ENCODE results near the gene NUP160.

DNA sequence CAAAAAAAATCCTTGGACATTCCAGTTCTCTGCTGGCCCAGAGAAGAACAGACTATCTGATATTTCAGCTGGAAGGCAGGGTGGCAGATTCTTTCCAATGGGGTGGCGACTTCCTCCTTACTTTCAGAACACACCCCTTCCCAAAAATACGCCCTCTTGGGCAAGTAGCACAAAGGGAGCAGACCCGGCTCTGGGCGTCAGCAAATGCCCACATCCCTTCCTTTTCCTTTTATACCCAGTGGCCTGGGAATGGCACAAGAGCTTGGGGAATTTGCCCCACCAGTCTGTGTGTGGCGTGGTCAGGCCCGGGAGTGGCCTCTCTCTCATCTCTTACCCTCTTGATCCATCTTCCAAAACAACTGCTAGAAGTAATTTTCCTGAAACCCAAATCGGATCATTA is 33.0 kb upstream of the NUP160 start:
- TF ChIP-seq, protein P1, sequence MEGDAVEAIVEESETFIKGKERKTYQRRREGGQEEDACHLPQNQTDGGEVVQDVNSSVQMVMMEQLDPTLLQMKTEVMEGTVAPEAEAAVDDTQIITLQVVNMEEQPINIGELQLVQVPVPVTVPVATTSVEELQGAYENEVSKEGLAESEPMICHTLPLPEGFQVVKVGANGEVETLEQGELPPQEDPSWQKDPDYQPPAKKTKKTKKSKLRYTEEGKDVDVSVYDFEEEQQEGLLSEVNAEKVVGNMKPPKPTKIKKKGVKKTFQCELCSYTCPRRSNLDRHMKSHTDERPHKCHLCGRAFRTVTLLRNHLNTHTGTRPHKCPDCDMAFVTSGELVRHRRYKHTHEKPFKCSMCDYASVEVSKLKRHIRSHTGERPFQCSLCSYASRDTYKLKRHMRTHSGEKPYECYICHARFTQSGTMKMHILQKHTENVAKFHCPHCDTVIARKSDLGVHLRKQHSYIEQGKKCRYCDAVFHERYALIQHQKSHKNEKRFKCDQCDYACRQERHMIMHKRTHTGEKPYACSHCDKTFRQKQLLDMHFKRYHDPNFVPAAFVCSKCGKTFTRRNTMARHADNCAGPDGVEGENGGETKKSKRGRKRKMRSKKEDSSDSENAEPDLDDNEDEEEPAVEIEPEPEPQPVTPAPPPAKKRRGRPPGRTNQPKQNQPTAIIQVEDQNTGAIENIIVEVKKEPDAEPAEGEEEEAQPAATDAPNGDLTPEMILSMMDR (conservative IDR thresholded peaks at IDR 0.05; ENCODE audit: low read depth, low read length) = no peak
- no peak for TF ChIP-seq EZH2 (IDR thresholded peaks at IDR 0.05; ENCODE audit: borderline replicate concordance, low read depth, low read length, poor library complexity, severe bottlenecking)
